Mammary epithelial cell (primary cell): Measurements from ENCODE around the gene PRKD1.

Experiments
- EZH2 ChIP-seq: IDR thresholded peaks from 2 replicates; pipeline ENCODE4 v1.6.1; 2012; ENCODE audit warnings: low read length, inconsistent platforms, borderline replicate concordance
- TF ChIP-seq, protein P1 (sequence below), 2 donors: IDR thresholded peaks in 1 of 2; conservative IDR thresholded peaks in 1 of 2; 2 replicates each; pipeline ENCODE4 v1.5.1; 2011 to 2012; ENCODE audit warnings: inconsistent platforms in 2 of 2, low read length in 2 of 2, mild to moderate bottlenecking in 2 of 2, control low read depth in 1 of 2, low read depth in 1 of 2; ENCODE audit not compliant: insufficient read depth in 1 of 2; ENCODE audit errors: extremely low read depth in 1 of 2

DNA sequence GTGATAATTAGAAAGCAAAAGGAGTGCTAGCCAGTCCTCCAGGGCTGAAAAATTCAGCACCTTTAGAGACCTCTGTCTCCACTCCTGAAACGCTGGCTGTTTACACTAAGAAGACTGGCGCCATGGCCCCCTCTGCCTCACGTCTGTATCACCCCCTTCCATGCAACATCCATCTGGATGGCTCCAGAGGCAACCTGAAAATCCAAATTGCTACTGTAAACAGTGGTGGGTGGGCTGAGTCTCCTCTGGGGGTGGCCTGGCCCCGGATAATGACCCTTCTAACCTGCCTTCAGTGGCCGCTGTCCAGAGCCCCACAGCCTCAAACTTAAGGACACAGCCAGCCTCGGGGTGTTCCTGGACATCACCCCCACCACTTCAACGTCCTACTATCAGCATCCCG lies 1.4 kb downstream of the PRKD1 start:
- TF ChIP-seq, protein P1, sequence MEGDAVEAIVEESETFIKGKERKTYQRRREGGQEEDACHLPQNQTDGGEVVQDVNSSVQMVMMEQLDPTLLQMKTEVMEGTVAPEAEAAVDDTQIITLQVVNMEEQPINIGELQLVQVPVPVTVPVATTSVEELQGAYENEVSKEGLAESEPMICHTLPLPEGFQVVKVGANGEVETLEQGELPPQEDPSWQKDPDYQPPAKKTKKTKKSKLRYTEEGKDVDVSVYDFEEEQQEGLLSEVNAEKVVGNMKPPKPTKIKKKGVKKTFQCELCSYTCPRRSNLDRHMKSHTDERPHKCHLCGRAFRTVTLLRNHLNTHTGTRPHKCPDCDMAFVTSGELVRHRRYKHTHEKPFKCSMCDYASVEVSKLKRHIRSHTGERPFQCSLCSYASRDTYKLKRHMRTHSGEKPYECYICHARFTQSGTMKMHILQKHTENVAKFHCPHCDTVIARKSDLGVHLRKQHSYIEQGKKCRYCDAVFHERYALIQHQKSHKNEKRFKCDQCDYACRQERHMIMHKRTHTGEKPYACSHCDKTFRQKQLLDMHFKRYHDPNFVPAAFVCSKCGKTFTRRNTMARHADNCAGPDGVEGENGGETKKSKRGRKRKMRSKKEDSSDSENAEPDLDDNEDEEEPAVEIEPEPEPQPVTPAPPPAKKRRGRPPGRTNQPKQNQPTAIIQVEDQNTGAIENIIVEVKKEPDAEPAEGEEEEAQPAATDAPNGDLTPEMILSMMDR (conservative IDR thresholded peaks at IDR 0.05 in 1 of 2, IDR thresholded peaks at IDR 0.05 in 1 of 2; ENCODE audit: extremely low read depth in 1 of 2, insufficient read depth in 1 of 2, low read depth in 1 of 2, low read length in 2 of 2): no peak
- TF ChIP-seq EZH2: no peak
